ENCODE measurements around the gene IL6R. TPM values are rescaled to one million over a fixed set of nuclear protein-coding genes. Genes with fewer than 3 reads are reported as not detected.
A peak's percentile ranks its signal among the peaks of the same experiment; 100 is the strongest.

The IL6R gene
- total and polyA plus RNA-seq, 2 experiments from 2014 or later: 35.1 to 38.5 TPM

- peak overlapping the region; percentile 92 for H2AFZ ChIP-seq
- WGBS (ENCODE audit: low lambda C conversion rate, missing lambda C conversion rate): 5% methylated on average over 52 of the region's 54 CpGs
These were observed 96.4 kb downstream of the IL6R start for GRCh38 chr1:154501423-154502065.

GRCh38 chr1:154502066-154502743 is 97.1 kb downstream of the IL6R start, which contains the start of the genes SHE and TDRD10:
SHE (minus strand) TSS chr1:154502412; CDS start chr1:154502026, 386 bp downstream.
TDRD10 (plus strand) TSS chr1:154502219; CDS start chr1:154506904, 4,685 bp downstream.
- no peaks in the 10 kb centered on the region for H3K36me3 ChIP-seq (replicated peaks; ENCODE audit: insufficient read depth, low read depth)
- peak; percentile 38 for DNase-seq (ENCODE audit: low spot score)
- H2AFZ ChIP-seq: peak within 1 kb of the TSS; percentile 92
- H3K4me2 ChIP-seq: peak within 1 kb of the TSS; percentile 90
- peaks cover 63% of the 10 kb centered on the region for H3K27me3 ChIP-seq
- peaks cover 5% of the 10 kb centered on the region for H3K4me1 ChIP-seq (ENCODE audit: insufficient read depth)
- no peaks in the 10 kb centered on the region for H4K20me1 ChIP-seq (ENCODE audit: insufficient read depth, poor library complexity, severe bottlenecking)
- no peak for TF ChIP-seq EZH2phosphoT487 (IDR thresholded peaks at IDR 0.05; ENCODE audit: low read depth, severe bottlenecking, unreplicated experiment)
- TF ChIP-seq EZH2 (IDR thresholded peaks at IDR 0.05; ENCODE audit: borderline replicate concordance): no peak
- no peak for TF ChIP-seq CTCF (IDR thresholded peaks at IDR 0.05; ENCODE audit: poor library complexity)
- no peaks in the 10 kb centered on the region for H3K9me3 ChIP-seq (ENCODE audit: low read depth)
- H3K9me2 ChIP-seq (replicated peaks; ENCODE audit: insufficient read depth): no peaks in the 10 kb centered on the region
- 6% methylated on average over 80 of the region's 90 CpGs for WGBS (ENCODE audit: low lambda C conversion rate, missing lambda C conversion rate)
- no peak within 1 kb of the TSS for H3K27ac ChIP-seq
- H3K4me3 ChIP-seq: no peak within 1 kb of the TSS
- no peaks in the 10 kb centered on the region for H3K79me2 ChIP-seq

More at GRCh38 chr1:154501423-154502065, 96.4 kb downstream of the IL6R start:
- no peaks in the 10 kb centered on the region for H3K9me2 ChIP-seq (replicated peaks; ENCODE audit: insufficient read depth)
- H3K79me2 ChIP-seq: no peaks in the 10 kb centered on the region
- DNase-seq (ENCODE audit: low spot score): peak; percentile 48
- peaks cover 5% of the 10 kb centered on the region for H3K4me1 ChIP-seq (ENCODE audit: insufficient read depth)
- TF ChIP-seq EZH2phosphoT487 (IDR thresholded peaks at IDR 0.05; ENCODE audit: low read depth, severe bottlenecking, unreplicated experiment) (peak; percentile 60), CTCF (IDR thresholded peaks at IDR 0.05; ENCODE audit: poor library complexity) (no peak), EZH2 (IDR thresholded peaks at IDR 0.05; ENCODE audit: borderline replicate concordance) (peak; percentile 98)
- peaks cover 63% of the 10 kb centered on the region for H3K27me3 ChIP-seq
- no peaks in the 10 kb centered on the region for H3K36me3 ChIP-seq (replicated peaks; ENCODE audit: insufficient read depth, low read depth)
- no peak overlapping the region for H3K27ac ChIP-seq
- H3K9me3 ChIP-seq (ENCODE audit: low read depth): no peaks in the 10 kb centered on the region
- peak overlapping the region; percentile 90 for H3K4me2 ChIP-seq
- no peaks in the 10 kb centered on the region for H4K20me1 ChIP-seq (ENCODE audit: insufficient read depth, poor library complexity, severe bottlenecking)
- no peak overlapping the region for H3K4me3 ChIP-seq

- Histone ChIP-seq H3K27me3 (peaks cover 66% of the 10 kb centered on the region), H3K27ac (no peak overlapping the region), H3K4me1 (ENCODE audit: insufficient read depth) (peaks cover 5% of the 10 kb centered on the region), H3K9me2 (replicated peaks; ENCODE audit: insufficient read depth) (no peaks in the 10 kb centered on the region), H3K9me3 (ENCODE audit: low read depth) (no peaks in the 10 kb centered on the region), H2AFZ (peak overlapping the region; percentile 92), H3K36me3 (replicated peaks; ENCODE audit: insufficient read depth, low read depth) (no peaks in the 10 kb centered on the region), H4K20me1 (ENCODE audit: insufficient read depth, poor library complexity, severe bottlenecking) (no peaks in the 10 kb centered on the region), H3K4me3 (no peak overlapping the region), H3K79me2 (no peaks in the 10 kb centered on the region), H3K4me2 (peak overlapping the region; percentile 90)
- no peak for DNase-seq (ENCODE audit: low spot score)
- WGBS (ENCODE audit: low lambda C conversion rate, missing lambda C conversion rate): 41% methylated on average over 38 of the region's 43 CpGs
- TF ChIP-seq CTCF (IDR thresholded peaks at IDR 0.05; ENCODE audit: poor library complexity): no peak
These were observed 97.6 kb downstream of the IL6R start for GRCh38 chr1:154502744-154503115.
